Thyroid gland (tissue), 4 donors: ENCODE data around the gene STX12. TPM values are rescaled to one million over a fixed set of nuclear protein-coding genes. Genes with fewer than 3 reads are reported as not detected.
"Not testable (repeated sequence)": the region's sequence is repeated elsewhere in the genome, so short reads cannot be mapped to it uniquely, and the experiment has no call there.

Experiments
- DNase-seq, 2 donors: peaks; one replicate each; pipeline ENCODE4 v3.0.0-alpha.2; 2019
- H3K27ac ChIP-seq, 3 donors: fragments of 200-600 bp; sonication (generic); 1 replicate in 2 of 3; 2 replicates in 1 of 3; pipeline ENCODE4 v1.5.1; 2016 to 2019; ENCODE audit warnings: mild to moderate bottlenecking in 1 of 3, moderate library complexity in 1 of 3
- H3K27me3 ChIP-seq: fragments of 200-600 bp; sonication (generic); one replicate; pipeline ENCODE4 v1.5.1; 2019
- H3K36me3 ChIP-seq, 2 donors: fragments of 200-600 bp; sonication (generic); one replicate each; pipeline ENCODE4 v1.5.1; 2016 to 2019
- H3K4me1 ChIP-seq, 2 donors: fragments of 200-600 bp; sonication (generic); one replicate each; pipeline ENCODE4 v1.5.1; 2017 to 2019
- H3K4me3 ChIP-seq, 3 donors: fragments of 200-600 bp; sonication (generic); replicated peaks in 1 of 3; 1 replicate in 2 of 3; 2 replicates in 1 of 3; pipeline ENCODE4 v1.5.1; 2016; ENCODE audit warnings: mild to moderate bottlenecking in 1 of 3
- H3K9me3 ChIP-seq: fragments of 200-600 bp; sonication (generic); one replicate; pipeline ENCODE4 v1.5.1; 2017
- POLR2A ChIP-seq, 2 donors: fragments of 450-650 bp; IDR thresholded peaks; one replicate each; pipeline ENCODE4 v1.6.1; 2017; ENCODE audit warnings: antibody characterized with exemption in 2 of 2, mild to moderate bottlenecking in 2 of 2, moderate library complexity in 1 of 2
- WGBS, 2 donors: methylation state at CpG; one replicate each; pipeline ENCODE4 v1.1.5; 2017; 5-methylcytosine and 5-hydroxymethylcytosine counted together
- intact Hi-C: fragments of 100-400 bp; cut with DNase I; formaldehyde crosslinking; loops from one replicate; pipeline ENCODE4 v1.15.1; 2023
- total RNA-seq, 4 donors: library from RNA; depleted of rRNA; stranded (reverse); fragments of >200 nt; gene quantifications; one replicate each; pipeline ENCODE4 v1.2.3, GENCODE V29; 2016
- TF ChIP-seq, protein P1 (sequence below), 6 experiments: fragments of 200-600 bp in 3 of 6; fragments of 450-650 bp in 3 of 6; sonication (generic) in 3 of 6; IDR thresholded peaks; one replicate each; pipeline ENCODE4 v1.5.1; 2016 to 2019; ENCODE audit warnings: antibody characterized with exemption in 6 of 6, mild to moderate bottlenecking in 2 of 6, inconsistent platforms in 1 of 6, moderate library complexity in 1 of 6

STX12 gene
- total RNA-seq, 4 donors from 2014 or later = 169 to 265 (median 221) TPM

DNA sequence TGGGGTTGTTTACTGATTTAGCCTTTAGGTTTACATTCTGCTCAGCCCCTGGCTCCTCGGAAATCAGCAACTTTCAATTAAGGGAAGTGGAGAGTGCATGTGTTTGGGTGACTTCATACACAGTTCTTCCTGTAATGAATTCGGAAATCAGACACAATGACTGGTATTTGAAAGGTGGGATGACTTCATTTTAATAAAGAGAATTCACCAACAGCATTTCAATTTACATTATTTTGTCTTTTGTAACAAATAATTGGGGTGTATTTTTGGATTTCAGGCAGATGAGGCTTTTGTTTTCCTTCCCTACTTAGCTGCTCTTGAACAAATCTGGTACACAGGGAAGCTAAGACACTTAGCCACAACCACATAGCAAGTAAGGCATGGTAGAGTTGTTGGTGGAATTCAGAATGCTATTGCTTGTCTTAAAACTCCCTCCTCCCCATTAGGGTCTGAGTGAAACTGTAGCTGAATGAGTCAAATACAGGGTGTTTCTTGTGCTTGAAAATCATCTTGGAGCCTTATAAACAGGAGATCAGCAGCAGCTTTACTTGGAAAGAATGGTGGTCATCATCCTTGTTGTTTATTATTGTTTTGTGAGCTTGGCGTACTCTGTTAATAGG is 917 bp downstream of the STX12 start:
- peak overlapping the region; percentile 69 to 100 (median 83) for H3K4me3 ChIP-seq
- peaks cover 48 to 54% of the 10 kb centered on the region in 2 donors for H3K4me1 ChIP-seq

DNA sequence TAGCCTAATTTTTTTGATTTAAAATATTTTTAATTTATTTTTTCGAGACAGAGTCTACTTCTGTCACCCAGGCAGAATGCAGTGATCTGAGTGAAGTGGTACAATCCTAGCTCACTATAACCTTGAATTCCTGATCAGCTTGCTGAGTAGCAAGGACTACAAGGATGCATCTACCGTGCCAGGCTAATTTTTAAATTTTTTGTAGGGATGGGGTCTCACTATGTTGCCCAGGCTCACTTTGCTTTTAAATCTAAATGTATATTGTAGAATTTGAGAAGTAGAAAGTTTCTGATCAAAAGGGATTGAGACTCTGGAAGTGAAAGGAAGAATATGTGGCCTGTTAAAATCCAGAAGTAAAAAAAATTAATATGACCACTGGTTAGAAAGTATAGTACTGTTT is 1.6 kb downstream of the STX12 start:
- no peak for DNase-seq
- H3K4me1 ChIP-seq = peaks cover 54 to 61% of the 10 kb centered on the region in 2 donors
- TF ChIP-seq, protein P1, sequence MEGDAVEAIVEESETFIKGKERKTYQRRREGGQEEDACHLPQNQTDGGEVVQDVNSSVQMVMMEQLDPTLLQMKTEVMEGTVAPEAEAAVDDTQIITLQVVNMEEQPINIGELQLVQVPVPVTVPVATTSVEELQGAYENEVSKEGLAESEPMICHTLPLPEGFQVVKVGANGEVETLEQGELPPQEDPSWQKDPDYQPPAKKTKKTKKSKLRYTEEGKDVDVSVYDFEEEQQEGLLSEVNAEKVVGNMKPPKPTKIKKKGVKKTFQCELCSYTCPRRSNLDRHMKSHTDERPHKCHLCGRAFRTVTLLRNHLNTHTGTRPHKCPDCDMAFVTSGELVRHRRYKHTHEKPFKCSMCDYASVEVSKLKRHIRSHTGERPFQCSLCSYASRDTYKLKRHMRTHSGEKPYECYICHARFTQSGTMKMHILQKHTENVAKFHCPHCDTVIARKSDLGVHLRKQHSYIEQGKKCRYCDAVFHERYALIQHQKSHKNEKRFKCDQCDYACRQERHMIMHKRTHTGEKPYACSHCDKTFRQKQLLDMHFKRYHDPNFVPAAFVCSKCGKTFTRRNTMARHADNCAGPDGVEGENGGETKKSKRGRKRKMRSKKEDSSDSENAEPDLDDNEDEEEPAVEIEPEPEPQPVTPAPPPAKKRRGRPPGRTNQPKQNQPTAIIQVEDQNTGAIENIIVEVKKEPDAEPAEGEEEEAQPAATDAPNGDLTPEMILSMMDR (IDR thresholded peaks at IDR 0.05) = no peak
- TF ChIP-seq POLR2A (IDR thresholded peaks at IDR 0.05) = no peak
- H3K27ac ChIP-seq = peak overlapping the region; percentile 80 to 98 (median 94)
- H3K4me3 ChIP-seq = peak overlapping the region in 2 of 3 donors; percentile 69 to 100
- no peaks in the 10 kb centered on the region for H3K9me3 ChIP-seq
- H3K27me3 ChIP-seq = no peaks in the 10 kb centered on the region
- no peaks in the 10 kb centered on the region for H3K36me3 ChIP-seq
- intact Hi-C loops = no loop called here
- WGBS, 2 donors = 83 to 85% methylated on average over 2 of the region's 2 CpGs

More for the DNA sequence above, 917 bp downstream of the STX12 start:
- intact Hi-C loops = no loop called here
- 27 to 32% methylated on average over 3 of the region's 3 CpGs for WGBS, 2 donors
- DNase-seq = no peak
- H3K9me3 ChIP-seq = no peaks in the 10 kb centered on the region
- H3K27ac ChIP-seq = peak overlapping the region; percentile 80 to 98 (median 94)
- H3K36me3 ChIP-seq = no peaks in the 10 kb centered on the region
- no peaks in the 10 kb centered on the region for H3K27me3 ChIP-seq
- TF ChIP-seq POLR2A (IDR thresholded peaks at IDR 0.05) = no peak
- TF ChIP-seq, protein P1 (IDR thresholded peaks at IDR 0.05) = no peak

DNA sequence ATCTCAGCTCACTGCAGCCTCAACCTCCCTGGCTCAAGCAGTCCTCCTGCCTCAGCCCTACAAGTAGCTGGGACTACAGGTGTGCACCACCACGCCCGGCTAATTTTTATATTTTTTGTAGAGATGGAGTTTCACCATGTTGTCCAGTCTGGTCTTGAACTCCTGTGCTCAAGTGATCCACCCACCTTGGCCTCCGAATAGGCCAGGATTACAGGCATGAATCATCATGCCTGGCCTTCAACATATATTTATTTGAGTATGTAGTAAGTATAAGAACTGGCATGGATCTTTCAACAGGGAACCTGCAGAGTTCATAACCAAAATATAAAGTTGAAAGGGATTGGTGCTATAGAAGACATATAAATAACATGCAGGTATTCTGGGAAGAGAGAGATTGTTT is 2.3 kb downstream of the STX12 start:
- Histone ChIP-seq H3K27ac (peak overlapping the region in 2 of 3 donors; percentile 88 to 94), H3K4me1 (peaks cover 57 to 66% of the 10 kb centered on the region in 2 donors)
- intact Hi-C loops, H3K9me3 ChIP-seq, DNase-seq, H3K27me3 ChIP-seq, H3K36me3 ChIP-seq, H3K4me3 ChIP-seq: not testable (repeated sequence)
- 86 to 88% methylated on average over 3 of the region's 3 CpGs for WGBS, 2 donors

DNA sequence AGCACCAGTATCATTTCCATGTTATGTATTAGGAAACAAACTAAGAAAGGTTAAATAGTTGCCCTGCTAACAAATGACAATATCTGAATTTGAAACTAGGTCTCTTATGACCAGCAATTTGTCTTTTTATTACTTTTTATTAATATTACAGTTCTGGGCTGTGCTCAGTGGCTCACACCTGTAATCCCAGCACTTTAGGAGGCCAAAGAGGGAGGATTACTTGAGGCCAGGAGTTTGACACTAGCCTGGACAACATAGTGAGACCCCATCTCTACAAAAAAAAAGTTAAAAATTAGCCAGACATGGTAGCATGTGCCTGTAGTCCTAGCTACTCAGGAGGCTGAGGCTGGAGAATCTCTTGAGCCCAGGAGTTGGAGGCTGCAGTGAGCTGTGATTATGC is 3.3 kb downstream of the STX12 start:
- peaks cover 57 to 72% of the 10 kb centered on the region in 2 donors for H3K4me1 ChIP-seq

DNA sequence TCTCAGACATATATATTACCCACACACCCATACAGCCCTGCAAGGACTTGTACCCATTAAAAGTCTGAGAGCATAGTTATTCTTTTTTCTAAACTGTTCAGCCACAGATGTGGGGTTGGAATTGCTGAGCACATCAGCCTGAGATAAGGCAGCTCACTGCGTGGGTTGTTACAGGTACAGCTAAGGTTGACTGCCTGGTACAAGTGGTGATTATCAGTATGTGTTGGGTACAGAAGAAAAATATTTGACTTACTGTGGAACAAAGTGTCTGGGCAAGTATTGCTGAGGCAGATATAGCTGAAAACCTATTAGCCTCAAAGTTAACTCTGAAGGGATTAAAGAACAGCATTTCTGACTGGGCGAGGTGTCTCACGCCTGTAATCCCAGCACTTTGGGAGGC is 5.0 kb downstream of the STX12 start:
- WGBS, 2 donors = 43 to 66% methylated on average over 3 of the region's 3 CpGs

More for the DNA sequence above, 3.3 kb downstream of the STX12 start:
- H3K4me3 ChIP-seq, DNase-seq, H3K36me3 ChIP-seq, H3K27me3 ChIP-seq, H3K9me3 ChIP-seq, intact Hi-C loops: not testable (repeated sequence)
- peak overlapping the region; percentile 83 to 94 (median 88) for H3K27ac ChIP-seq

DNA sequence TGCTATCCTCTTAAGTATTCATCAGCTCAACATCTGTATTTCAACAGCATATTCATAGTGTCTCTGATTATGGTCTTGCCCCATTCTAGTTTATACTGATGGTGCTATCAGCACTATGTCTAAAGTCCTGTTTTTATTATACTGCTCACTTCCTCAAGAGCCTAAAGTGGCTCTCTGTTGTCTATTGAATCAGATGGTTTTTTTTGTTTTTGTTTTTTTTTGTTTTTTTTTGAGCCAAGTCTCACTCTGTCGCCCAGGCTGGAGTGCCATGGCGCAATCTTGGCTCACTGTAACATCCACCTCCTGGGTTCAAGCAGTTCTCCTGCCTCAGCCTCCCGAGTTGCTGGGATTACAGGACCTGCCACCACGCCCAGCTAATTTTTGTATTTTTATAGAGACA is 6.1 kb downstream of the STX12 start:
- Histone ChIP-seq H3K4me3 (no peak overlapping the region), H3K4me1 (peaks cover 70 to 79% of the 10 kb centered on the region in 2 donors), H3K27ac (peak overlapping the region; percentile 85 to 94 (median 88)), H3K36me3 (no peaks in the 10 kb centered on the region), H3K9me3 (no peaks in the 10 kb centered on the region), H3K27me3 (no peaks in the 10 kb centered on the region)
- intact Hi-C loops = no loop called here
- 53 to 56% methylated on average over 4 of the region's 4 CpGs for WGBS, 2 donors
- TF ChIP-seq, protein P1 (IDR thresholded peaks at IDR 0.05) = no peak
- TF ChIP-seq POLR2A (IDR thresholded peaks at IDR 0.05) = peak in 1 of 2 donors; percentile 8
- peak; percentile 57 for DNase-seq

More for the DNA sequence above, 5.0 kb downstream of the STX12 start:
- TF ChIP-seq POLR2A (IDR thresholded peaks at IDR 0.05) = peak in 1 of 2 donors; percentile 63
- TF ChIP-seq, protein P1 (IDR thresholded peaks at IDR 0.05) = no peak
- intact Hi-C loops = no loop called here
- no peak overlapping the region for H3K4me3 ChIP-seq
- H3K36me3 ChIP-seq = no peaks in the 10 kb centered on the region
- no peaks in the 10 kb centered on the region for H3K27me3 ChIP-seq
- DNase-seq = peak; percentile 74 to 77
- no peaks in the 10 kb centered on the region for H3K9me3 ChIP-seq
- H3K4me1 ChIP-seq = peaks cover 62 to 69% of the 10 kb centered on the region in 2 donors
- peak overlapping the region; percentile 85 to 94 (median 88) for H3K27ac ChIP-seq
